ENCODE data around the gene VDR.

DNA sequence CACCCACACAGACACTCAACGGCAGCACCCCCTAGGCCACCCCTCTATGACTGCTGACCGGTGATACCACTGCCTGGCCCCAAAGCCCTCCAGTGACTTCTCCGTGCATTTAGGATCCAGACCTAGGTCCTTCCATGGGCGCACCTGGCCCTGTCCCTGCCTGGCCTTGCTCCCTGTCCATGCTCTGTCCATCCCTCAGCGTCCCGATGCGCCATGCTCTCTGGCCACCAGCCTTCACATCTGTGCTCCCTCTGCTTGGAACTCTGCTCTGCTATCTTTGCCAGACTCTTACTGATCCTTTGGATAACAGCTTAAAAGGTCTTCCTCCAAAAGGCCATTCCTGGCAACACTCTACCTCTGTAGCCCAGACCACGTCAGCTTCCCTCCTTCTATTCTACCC lies 59.7 kb downstream of the VDR start:
- no peak for TF ChIP-seq SUZ12 (IDR thresholded peaks at IDR 0.05; ENCODE audit: extremely low read depth, insufficient read depth, insufficient read length)
- TF ChIP-seq YY1 (IDR thresholded peaks at IDR 0.05; ENCODE audit: insufficient read depth, insufficient read length): no peak
- no peak for TF ChIP-seq ZNF274 (IDR thresholded peaks at IDR 0.05; ENCODE audit: low read depth, low read length)

Data from NT2/D1 (cell line).